GM23338 (cell line): ENCODE measurements around the gene FAM90A26. TPM values are rescaled to one million over a fixed set of nuclear protein-coding genes. Genes with fewer than 3 reads are reported as not detected.
"Not testable (repeated sequence)": the region's sequence is repeated elsewhere in the genome, so short reads cannot be mapped to it uniquely, and the experiment has no call there.

ENCODE experiments used
- ATAC-seq: fragments of 200-7000 bp; cut with Tn5 transposase; 3 replicates; pipeline ENCODE4 v1.9.1; 2020
- DNase-seq: peaks from one replicate; pipeline ENCODE4 v3.0.0-alpha.2; 2015; ENCODE audit warnings: low spot score
- H2AFZ ChIP-seq: fragments of 200-600 bp; sonication (generic); 2 replicates; pipeline ENCODE4 v1.8.0; 2016; ENCODE audit warnings: antibody characterized with exemption, mild to moderate bottlenecking, moderate library complexity
- H3F3A ChIP-seq: fragments of 200-600 bp; sonication (generic); replicated peaks from 2 replicates; pipeline ENCODE4 v1.8.0; 2017; ENCODE audit warnings: antibody characterized with exemption, mixed run types, low read depth
- H3K27ac ChIP-seq: fragments of 200-600 bp; sonication (generic); 2 replicates; pipeline ENCODE4 v1.6.1; 2016; ENCODE audit warnings: low read depth
- H3K27me3 ChIP-seq: fragments of 200-600 bp; sonication (generic); 2 replicates; pipeline ENCODE4 v1.8.0; 2016; ENCODE audit warnings: mild to moderate bottlenecking, mixed run types, moderate library complexity; ENCODE audit not compliant: insufficient read depth
- H3K36me3 ChIP-seq: fragments of 200-600 bp; sonication (generic); 2 replicates; pipeline ENCODE4 v1.8.0; 2016; ENCODE audit warnings: mild to moderate bottlenecking; ENCODE audit not compliant: insufficient read depth
- H3K4me1 ChIP-seq: fragments of 200-600 bp; sonication (generic); 2 replicates; pipeline ENCODE4 v1.8.0; 2016; ENCODE audit warnings: mild to moderate bottlenecking, moderate library complexity; ENCODE audit not compliant: insufficient read depth
- H3K4me2 ChIP-seq: fragments of 200-600 bp; sonication (generic); 2 replicates; pipeline ENCODE4 v1.7.1; 2017; ENCODE audit warnings: mixed run types
- H3K4me3 ChIP-seq: fragments of 200-600 bp; sonication (generic); 2 replicates; pipeline ENCODE4 v1.6.1; 2016; ENCODE audit warnings: mixed run types
- H3K79me2 ChIP-seq: fragments of 200-600 bp; sonication (generic); replicated peaks from 2 replicates; pipeline ENCODE4 v1.8.0; 2017; ENCODE audit warnings: mild to moderate bottlenecking; ENCODE audit not compliant: insufficient read depth
- H3K9me2 ChIP-seq: fragments of 200-600 bp; sonication (generic); 2 replicates; pipeline ENCODE4 v1.8.0; 2017; ENCODE audit not compliant: insufficient read depth
- H4K20me1 ChIP-seq: fragments of 200-600 bp; sonication (generic); replicated peaks from 2 replicates; pipeline ENCODE4 v1.8.0; 2017; ENCODE audit warnings: mild to moderate bottlenecking; ENCODE audit not compliant: insufficient read depth
- H3K27ac Mint-ChIP-seq: 2 replicates; pipeline ENCODE4 v1.8.0; 2020; ENCODE audit warnings: inconsistent platforms, mild to moderate bottlenecking, moderate library complexity, mixed read lengths
- H3K27me3 Mint-ChIP-seq: 3 replicates; pipeline ENCODE4 v1.8.0; 2022; ENCODE audit warnings: low read depth, mild to moderate bottlenecking, moderate library complexity, mixed read lengths, inconsistent platforms; ENCODE audit not compliant: insufficient read depth, poor library complexity
- H3K36me3 Mint-ChIP-seq: 3 replicates; pipeline ENCODE4 v1.8.0; 2021; ENCODE audit warnings: low read depth, mild to moderate bottlenecking, inconsistent platforms, moderate library complexity, mixed read lengths
- H3K4me1 Mint-ChIP-seq: 3 replicates; pipeline ENCODE4 v1.8.0; 2020; ENCODE audit warnings: mild to moderate bottlenecking, inconsistent platforms, mixed read lengths
- H3K4me3 Mint-ChIP-seq: 3 replicates; pipeline ENCODE4 v1.8.0; 2021; ENCODE audit warnings: moderate library complexity, mild to moderate bottlenecking, inconsistent platforms, mixed read lengths
- H3K9me3 Mint-ChIP-seq: 3 replicates; pipeline ENCODE4 v1.8.0; 2020; ENCODE audit warnings: moderate library complexity, mild to moderate bottlenecking, inconsistent platforms, mixed read lengths
- CREB1 ChIP-seq: fragments of 250-450 bp; sonication (Bioruptor Pico); IDR thresholded peaks from 2 replicates; pipeline ENCODE4 v1.5.0; 2020; ENCODE audit warnings: low read depth, mild to moderate bottlenecking, moderate library complexity
- ETS1 ChIP-seq: IDR thresholded peaks from 2 replicates; pipeline ENCODE4 v1.6.1; 2016; ENCODE audit warnings: antibody characterized with exemption
- EZH2phosphoT487 ChIP-seq: fragments of 200-600 bp; sonication (generic); IDR thresholded peaks from one replicate; pipeline ENCODE4 v1.8.1; 2018; ENCODE audit warnings: antibody characterized with exemption; ENCODE audit not compliant: unreplicated experiment
- NANOG ChIP-seq: IDR thresholded peaks from 2 replicates; pipeline ENCODE4 v1.6.1; 2016; ENCODE audit warnings: antibody characterized with exemption, borderline replicate concordance
- REST ChIP-seq: IDR thresholded peaks from one replicate; pipeline ENCODE4 v1.6.1; 2018; ENCODE audit warnings: antibody characterized with exemption; ENCODE audit not compliant: unreplicated experiment
- STAT1 ChIP-seq: IDR thresholded peaks from one replicate; pipeline ENCODE4 v1.6.1; 2016; ENCODE audit warnings: antibody characterized with exemption; ENCODE audit not compliant: unreplicated experiment
- ZNF114 ChIP-seq: fragments of 250-450 bp; sonication (Bioruptor Pico); IDR thresholded peaks from 2 replicates; pipeline ENCODE4 v1.5.0; 2020; ENCODE audit warnings: mild to moderate bottlenecking, moderate library complexity
- ZNF331 ChIP-seq: fragments of 250-450 bp; sonication (Bioruptor Pico); IDR thresholded peaks from 2 replicates; pipeline ENCODE4 v1.5.0; 2020; ENCODE audit warnings: low read depth, mild to moderate bottlenecking, moderate library complexity
- ZNF462 ChIP-seq: fragments of 250-450 bp; sonication (Bioruptor Pico); IDR thresholded peaks from 2 replicates; pipeline ENCODE4 v1.5.0; 2020; ENCODE audit warnings: mild to moderate bottlenecking, moderate library complexity
- polyA plus RNA-seq: library from polyadenylated mRNA; unstranded; fragments of >200 nt; fragmentation: Nextera tagmentation; extraction: Ambion mirVana; gene quantifications from 2 replicates; pipeline ENCODE4 v1.2.1, GENCODE V29; 2016
- total RNA-seq: library from RNA; depleted of rRNA; stranded (reverse); fragments of >200 nt; shearing (Covaris generic); gene quantifications from 2 replicates; pipeline ENCODE4 v1.2.3, GENCODE V29; 2014

The FAM90A26 gene
- total and polyA plus RNA-seq, 2 experiments from 2014 or later = 0.10 TPM; not detected in 1

GRCh38 chr4:9142786-9143185 lies 27.4 kb upstream of the FAM90A26 start:
- not testable (repeated sequence) for H3K4me1 Mint-ChIP-seq, H3K27ac ChIP-seq, H3K79me2 ChIP-seq, ATAC-seq, H3K4me3 Mint-ChIP-seq, DNase-seq, H3K9me3 Mint-ChIP-seq, H4K20me1 ChIP-seq, H3K27me3 ChIP-seq, H2AFZ ChIP-seq, H3K27ac Mint-ChIP-seq, H3K4me1 ChIP-seq, H3K9me2 ChIP-seq, H3K4me3 ChIP-seq, H3F3A ChIP-seq, H3K36me3 ChIP-seq, H3K4me2 ChIP-seq, H3K27me3 Mint-ChIP-seq
- H3K36me3 Mint-ChIP-seq = peaks cover 27% of the 10 kb centered on the region

- H3K4me3 Mint-ChIP-seq = no peak overlapping the region
- H3K9me3 Mint-ChIP-seq = no peaks in the 10 kb centered on the region
- H3K27ac Mint-ChIP-seq = no peak overlapping the region
- no peaks in the 10 kb centered on the region for H3K27me3 ChIP-seq
- no peaks in the 10 kb centered on the region for H3K36me3 ChIP-seq
- no peak overlapping the region for H3K4me2 ChIP-seq
- no peaks in the 10 kb centered on the region for H3K4me1 Mint-ChIP-seq
- no peak overlapping the region for H3K27ac ChIP-seq
- H3K9me2 ChIP-seq = no peaks in the 10 kb centered on the region
- peaks cover 6% of the 10 kb centered on the region for H3K27me3 Mint-ChIP-seq
- no peak for ATAC-seq
- no peaks in the 10 kb centered on the region for H3K79me2 ChIP-seq
- H2AFZ ChIP-seq = no peak overlapping the region
- H3F3A ChIP-seq = no peaks in the 10 kb centered on the region
- no peaks in the 10 kb centered on the region for H4K20me1 ChIP-seq
- DNase-seq = no peak
- H3K4me3 ChIP-seq = no peak overlapping the region
- H3K36me3 Mint-ChIP-seq = peaks cover 23% of the 10 kb centered on the region
- H3K4me1 ChIP-seq = no peaks in the 10 kb centered on the region
- TF ChIP-seq ETS1 (no peak), REST (no peak), CREB1 (CRISPR knock-in tag) (no peak), STAT1 (no peak), ZNF462 (CRISPR knock-in tag) (no peak), NANOG (no peak), EZH2phosphoT487 (no peak), ZNF331 (CRISPR knock-in tag) (no peak), ZNF114 (CRISPR knock-in tag) (no peak)
Observed at GRCh38 chr4:9143421-9144080, 26.7 kb upstream of the FAM90A26 start.
